Left ventricle myocardium inferior (tissue), 1 donor: ENCODE measurements around the gene ZXDC. TPM values are rescaled to one million over a fixed set of nuclear protein-coding genes. Genes with fewer than 3 reads are reported as not detected.

Source experiments
- DNase-seq: peaks from one replicate; pipeline ENCODE4 v3.0.0-alpha.2; 2020
- H3K27ac ChIP-seq: fragments of 200-600 bp; replicated peaks from 2 replicates; pipeline ENCODE4 v1.8.0; 2021
- H3K27me3 ChIP-seq: fragments of 200-600 bp; 2 replicates; pipeline ENCODE4 v1.8.0; 2021; ENCODE audit warnings: low read depth
- H3K36me3 ChIP-seq: fragments of 200-600 bp; 2 replicates; pipeline ENCODE4 v1.8.0; 2021
- H3K4me1 ChIP-seq: fragments of 200-600 bp; 2 replicates; pipeline ENCODE4 v1.8.0; 2021
- H3K4me3 ChIP-seq: fragments of 200-600 bp; 2 replicates; pipeline ENCODE4 v1.8.0; 2021; ENCODE audit warnings: mild to moderate bottlenecking, moderate library complexity
- H3K9me3 ChIP-seq: fragments of 200-600 bp; replicated peaks from 2 replicates; pipeline ENCODE4 v1.8.0; 2021
- CTCF ChIP-seq: fragments of 200-600 bp; IDR thresholded peaks from 2 replicates; pipeline ENCODE4 v1.8.0; 2021; ENCODE audit warnings: antibody characterized with exemption, mild to moderate bottlenecking, borderline replicate concordance
- intact Hi-C: fragments of 100-400 bp; cut with micrococcal nuclease; formaldehyde crosslinking; loops from one replicate; pipeline ENCODE4 v1.11.0; 2022
- total RNA-seq: library from RNA; stranded (reverse); fragmentation: NEBNext Ultra II Directional; extraction: Animal tissue kit (Norgen Biotek cat#: 25700); gene quantifications from one replicate; pipeline ENCODE4 v1.2.1, GENCODE V29; 2021
- donor health status: DM: no; HTN: yes; CAD: no; lungs with severe emphysema.

The ZXDC gene
- total RNA-seq, 1 donor from 2014 or later: 15.6 TPM

- no peaks in the 10 kb centered on the region for H3K27me3 ChIP-seq
- H3K4me1 ChIP-seq: peaks cover 6% of the 10 kb centered on the region
- no peak overlapping the region for H3K4me3 ChIP-seq
- intact Hi-C loops: no loop called here
- DNase-seq: no peak
- H3K9me3 ChIP-seq: no peaks in the 10 kb centered on the region
- H3K27ac ChIP-seq: no peak overlapping the region
- TF ChIP-seq CTCF: no peak
- H3K36me3 ChIP-seq: peaks cover 82% of the 10 kb centered on the region
Observed at GRCh38 chr3:126454025-126454424, 21.7 kb downstream of the ZXDC start.

GRCh38 chr3:126452213-126452612 lies 23.5 kb downstream of the ZXDC start:
- Histone ChIP-seq H3K9me3 (no peaks in the 10 kb centered on the region), H3K36me3 (peaks cover 76% of the 10 kb centered on the region), H3K27ac (no peak overlapping the region), H3K4me1 (peaks cover 8% of the 10 kb centered on the region), H3K4me3 (no peak overlapping the region), H3K27me3 (no peaks in the 10 kb centered on the region)
- intact Hi-C loops: no loop called here
- DNase-seq: no peak
- no peak for TF ChIP-seq CTCF

GRCh38 chr3:126451511-126451910 lies 24.2 kb downstream of the ZXDC start:
- DNase-seq: no peak
- Histone ChIP-seq H3K27me3 (no peaks in the 10 kb centered on the region), H3K27ac (no peak overlapping the region), H3K4me1 (peaks cover 7% of the 10 kb centered on the region), H3K36me3 (peaks cover 69% of the 10 kb centered on the region), H3K9me3 (no peaks in the 10 kb centered on the region), H3K4me3 (no peak overlapping the region)
- no peak for TF ChIP-seq CTCF
- intact Hi-C loops: no loop called here

- Histone ChIP-seq H3K9me3 (no peaks in the 10 kb centered on the region), H3K27me3 (no peaks in the 10 kb centered on the region), H3K27ac (no peak overlapping the region), H3K4me3 (no peak overlapping the region), H3K36me3 (peaks cover 61% of the 10 kb centered on the region), H3K4me1 (peaks cover 2% of the 10 kb centered on the region)
- TF ChIP-seq CTCF: no peak
- intact Hi-C loops: no loop called here
- no peak for DNase-seq
Observed at GRCh38 chr3:126450744-126451143, 24.9 kb downstream of the ZXDC start.

- H3K36me3 ChIP-seq: peaks cover 61% of the 10 kb centered on the region
- intact Hi-C loops: no loop called here
Observed at GRCh38 chr3:126450219-126450618, 25.5 kb downstream of the ZXDC start.

More at GRCh38 chr3:126450219-126450618, 25.5 kb downstream of the ZXDC start:
- TF ChIP-seq CTCF: no peak
- Histone ChIP-seq H3K27me3 (no peaks in the 10 kb centered on the region), H3K27ac (no peak overlapping the region), H3K9me3 (no peaks in the 10 kb centered on the region), H3K4me1 (peaks cover 6% of the 10 kb centered on the region), H3K4me3 (no peak overlapping the region)
- no peak for DNase-seq
